K562 (cell line): Measurements from ENCODE around the gene AP3S2. TPM values are rescaled to one million over a fixed set of nuclear protein-coding genes. Genes with fewer than 3 reads are reported as not detected.

Experiments used
- ATAC-seq: fragments of 200-7000 bp; cut with Tn5 transposase; 3 replicates; pipeline ENCODE4 v1.9.1; 2020; ENCODE audit warnings: moderate library complexity
- BruUV-seq: library from RNA; stranded (reverse); fragments of 400-500 nt; replicated peaks from 2 replicates; lab custom pipeline; 2021; lab: Mats Ljungman, UMichigan
- CTCF ChIA-PET: fragments of 300-600 bp; formaldehyde crosslinking; extraction: SDS; loops from one replicate; lab custom pipeline; 2021; ENCODE audit warnings: low intra/inter-chr PET ratio; lab: Yijun Ruan, JAX
- POLR2A ChIA-PET: fragments of 300-600, 350-650 bp; sonication (Branson Sonifier 250); formaldehyde crosslinking; extraction: SDS; loops from one replicate; lab custom pipeline; 2021; ENCODE audit warnings: antibody characterized with exemption, inconsistent platforms; lab: Yijun Ruan, JAX
- DNase-seq, 4 experiments: peaks; one replicate each; pipeline versions ENCODE4 v3.0.0 to v3.0.0-alpha.2; 2011 to 2018; ENCODE audit warnings: low spot score in 3 of 4, mixed read lengths in 3 of 4; ENCODE audit errors: extremely low read depth in 1 of 4
- FAIRE-seq: peaks from 2 replicates; lab custom pipeline; 2011; peaks lifted over from hg19 to GRCh38; lab: Jason Lieb, UNC
- H2AFZ ChIP-seq: 2 replicates; pipeline ENCODE4 v1.6.0; 2011; ENCODE audit warnings: low read depth, low read length, control low read depth, inconsistent platforms
- H3K27ac ChIP-seq: fragments of 200-600 bp; 3 replicates; pipeline ENCODE4 v1.8.0; 2011; ENCODE audit warnings: low read depth, mild to moderate bottlenecking, control low read depth, inconsistent platforms, low read length, moderate library complexity, mixed read lengths; ENCODE audit errors: extremely low read depth
- H3K27me3 ChIP-seq, 2 experiments: fragments of 300-600 bp in 1 of 2; 2 replicates in 1 of 2; 3 replicates in 1 of 2; pipeline versions ENCODE4 v1.6.0 to v1.8.0; 2011; ENCODE audit warnings: inconsistent platforms in 2 of 2, low read length in 2 of 2, mild to moderate bottlenecking in 1 of 2, mixed read lengths in 1 of 2, moderate library complexity in 1 of 2; ENCODE audit not compliant: control insufficient read depth in 2 of 2, insufficient read depth in 2 of 2
- H3K36me3 ChIP-seq: fragments of 300-600 bp; 3 replicates; pipeline ENCODE4 v1.8.0; 2011; ENCODE audit warnings: mild to moderate bottlenecking, low read length, inconsistent platforms; ENCODE audit not compliant: control insufficient read depth, insufficient read depth
- H3K4me1 ChIP-seq, 2 experiments: fragments of 200-600 bp in 1 of 2; replicated peaks in 1 of 2; 2 replicates in 1 of 2; 3 replicates in 1 of 2; pipeline versions ENCODE4 v1.5.1 to v1.8.0; 2011; ENCODE audit warnings: inconsistent platforms in 2 of 2, low read length in 2 of 2, mild to moderate bottlenecking in 1 of 2, mixed read lengths in 1 of 2, moderate library complexity in 1 of 2; ENCODE audit not compliant: control insufficient read depth in 2 of 2, insufficient read depth in 2 of 2
- H3K4me2 ChIP-seq: 2 replicates; pipeline ENCODE4 v1.6.1; 2011; ENCODE audit warnings: low read length, control low read depth, inconsistent platforms, mixed read lengths; ENCODE audit not compliant: insufficient read depth
- H3K4me3 ChIP-seq: fragments of 200-600 bp; sonication (generic), shearing (Covaris generic); 2 replicates; pipeline ENCODE4 v1.5.1; 2016; ENCODE audit warnings: control low read depth, inconsistent platforms
- H3K79me2 ChIP-seq: fragments of 200-600 bp; 3 replicates; pipeline ENCODE4 v1.8.0; 2011; ENCODE audit warnings: low read length, inconsistent platforms; ENCODE audit not compliant: control insufficient read depth, insufficient read depth
- H3K9ac ChIP-seq, 2 experiments: 2 replicates each; pipeline versions ENCODE4 v1.6.0 to v1.6.1; 2011; ENCODE audit warnings: low read depth in 2 of 2, low read length in 2 of 2, control low read depth in 1 of 2, inconsistent platforms in 1 of 2, mild to moderate bottlenecking in 1 of 2, mixed read lengths in 1 of 2; ENCODE audit not compliant: insufficient read depth in 1 of 2
- H3K9me1 ChIP-seq: one replicate; pipeline ENCODE4 v1.6.0; 2011; ENCODE audit warnings: inconsistent platforms, mild to moderate bottlenecking, low read length, moderate library complexity; ENCODE audit not compliant: control insufficient read depth, insufficient read depth
- H3K9me3 ChIP-seq: replicated peaks from 2 replicates; pipeline ENCODE4 v1.5.1; 2011; ENCODE audit warnings: low read depth, low read length, inconsistent platforms; ENCODE audit not compliant: control insufficient read depth, insufficient read depth
- H4K20me1 ChIP-seq: replicated peaks from 2 replicates; pipeline ENCODE4 v1.6.1; 2011; ENCODE audit warnings: low read length, inconsistent platforms, mixed read lengths; ENCODE audit not compliant: control insufficient read depth, insufficient read depth
- HEY1 ChIP-seq: fragments of 250-450 bp; sonication (Bioruptor Pico); IDR thresholded peaks from 2 replicates; pipeline ENCODE4 v1.5.0; 2020; ENCODE audit warnings: mild to moderate bottlenecking, moderate library complexity, borderline replicate concordance
- MEF2A ChIP-seq: IDR thresholded peaks from 2 replicates; pipeline ENCODE4 v1.6.1; 2011; ENCODE audit warnings: low read depth, mild to moderate bottlenecking, low read length, moderate library complexity; ENCODE audit not compliant: control insufficient read depth
- POLR2G ChIP-seq: fragments of 200-400 bp; formaldehyde crosslinking; IDR thresholded peaks from 2 replicates; pipeline ENCODE4 v1.6.1; 2017; ENCODE audit warnings: low read depth, mild to moderate bottlenecking, antibody characterized with exemption, low read length, moderate library complexity
- RCOR1 ChIP-seq, 2 experiments: IDR thresholded peaks; 2 replicates each; pipeline ENCODE4 v1.6.1; 2012; ENCODE audit warnings: low read depth in 2 of 2, low read length in 2 of 2, borderline replicate concordance in 1 of 2, improper control_type of control experiment in 1 of 2
- SOX6 ChIP-seq: fragments of 450-650 bp; IDR thresholded peaks from 2 replicates; pipeline ENCODE4 v1.6.1; 2014; ENCODE audit warnings: mild to moderate bottlenecking
- whole genome bisulfite sequencing: fragments of 100-300 bp; shearing (Covaris generic); methylation state at CpG from one replicate; pipeline ENCODE4 v1.1.6; 2016; ENCODE audit warnings: low coverage, mixed read lengths; ENCODE audit not compliant: insufficient coverage; ENCODE audit errors: missing lambda C conversion rate; 5-methylcytosine and 5-hydroxymethylcytosine counted together
- in situ Hi-C: fragments of 300-500 bp; cut with MboI; formaldehyde crosslinking; loops from 4 replicates; pipeline ENCODE4 v1.15.0; 2018; ENCODE audit warnings: inconsistent platforms, mixed read lengths
- intact Hi-C: fragments of 100-400 bp; cut with micrococcal nuclease; formaldehyde crosslinking; loops from 2 replicates; pipeline ENCODE4 v1.14.2; 2022
- polyA plus RNA-seq, 8 experiments: library from polyadenylated mRNA; depleted of rRNA in 4 of 8; stranded (reverse) in 5 of 8; unstranded in 3 of 8; fragments of >200 nt; fragmentation: Nextera tagmentation in 2 of 8; fragmentation: Illumina TruSeq in 1 of 8; extraction: Ambion mirVana in 2 of 8; extraction: Trizol in 1 of 8; gene quantifications; 2 replicates each; pipeline versions ENCODE4 v1.2.1 to v1.2.3, GENCODE V29; 2011 to 2014; ENCODE audit warnings: inconsistent platforms in 1 of 8, missing spikeins in 1 of 8
- total RNA-seq, 7 experiments: library from RNA; depleted of rRNA in 6 of 7; stranded (reverse); fragments of >200 nt in 6 of 7; fragmentation: Illumina TruSeq in 2 of 7; extraction: Trizol in 2 of 7; gene quantifications; 2 replicates each; pipeline versions ENCODE4 v1.2.1 to v1.2.3, GENCODE V29; 2011 to 2021; ENCODE audit warnings: low replicate concordance in 1 of 7

The AP3S2 gene
- total and polyA plus RNA-seq, 9 of the 15 experiments (the other 6 are each of a cell fraction or from before 2014, with no cell fraction given) = 16.4 to 54.1 (median 37.4) TPM

DNA sequence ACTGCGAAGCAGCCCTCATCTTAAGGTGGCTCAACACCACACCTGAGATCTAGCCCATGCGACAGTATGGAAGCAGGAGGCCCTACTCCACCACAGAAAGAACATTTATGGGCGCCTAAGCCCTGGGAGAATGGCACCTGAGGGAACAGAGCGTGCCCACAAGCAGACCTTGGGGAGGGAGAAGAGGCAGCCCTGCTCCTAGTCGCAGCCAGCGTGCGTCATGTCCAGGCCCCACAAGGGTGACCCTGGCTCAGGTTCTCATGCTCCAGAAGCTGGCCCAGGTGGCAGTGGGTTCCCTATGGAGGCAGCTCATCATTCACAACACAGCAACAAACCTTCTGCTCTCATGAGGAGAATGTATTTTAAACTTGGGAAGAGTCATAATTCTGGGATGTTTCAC, 59.8 kb downstream of the AP3S2 start:
- 90% methylated on average over 7 of the region's 7 CpGs for WGBS

GRCh38 chr15:89830639-89831038, 63.2 kb downstream of the AP3S2 start:
- no peak for DNase-seq
- ChIA-PET POLR2A (no interaction called here), CTCF (no interaction called here)
- H3K27me3 ChIP-seq = no peaks in the 10 kb centered on the region
- no peak overlapping the region for H3K4me3 ChIP-seq
- no peaks in the 10 kb centered on the region for H3K79me2 ChIP-seq
- TF ChIP-seq POLR2G (0 out of 2 replicates have a peak, but pooled peaks have one; percentile 16), RCOR1 (IDR thresholded peaks at IDR 0.05; ENCODE audit: borderline replicate concordance in 1 of 2, low read depth in 2 of 2, low read length in 2 of 2) (no peak)
- peaks cover 5 to 12% of the 10 kb centered on the region in 2 experiments; a peak in 4 of 5 replicates for H3K4me1 ChIP-seq
- H3K4me2 ChIP-seq = no peak overlapping the region
- H3K27ac ChIP-seq = no peak overlapping the region
- no TSS peak for BruUV-seq
- no peaks in the 10 kb centered on the region for H4K20me1 ChIP-seq
- intact Hi-C loops (no loop called here), in situ Hi-C loops (no loop called here)
- no peaks in the 10 kb centered on the region for H3K9me1 ChIP-seq
- ATAC-seq = no peak
- 68% methylated on average over 12 of the region's 12 CpGs for WGBS
- FAIRE-seq = no peak
- no peak overlapping the region for H3K9ac ChIP-seq
- no peak overlapping the region for H2AFZ ChIP-seq
- peaks cover 32% of the 10 kb centered on the region; the same call in 2 of the 3 replicates for H3K36me3 ChIP-seq
- H3K9me3 ChIP-seq = no peaks in the 10 kb centered on the region

More for the DNA sequence above, 59.8 kb downstream of the AP3S2 start:
- Histone ChIP-seq H3K9ac (no peak overlapping the region), H3K4me3 (no peak overlapping the region), H3K4me2 (no peak overlapping the region), H3K36me3 (peaks cover 50% of the 10 kb centered on the region; the same call in 2 of the 3 replicates)
- intact Hi-C loops = no loop called here
- DNase-seq (no peak), FAIRE-seq (no peak), ATAC-seq (no peak)
- TF ChIP-seq MEF2A (no peak), SOX6 (no peak), HEY1 (no peak)
- TF ChIP-seq, all 486 proteins: peak for 0
- H3K9me3 ChIP-seq = no peaks in the 10 kb centered on the region
- no TSS peak for BruUV-seq
- in situ Hi-C loops = no loop called here
- H3K79me2 ChIP-seq = no peaks in the 10 kb centered on the region
- ChIA-PET POLR2A (interaction anchor here (0.6 kb wide), 1 partner anchor 204 kb away, joined by 3 read pairs; no protein-coding TSS in a partner anchor), CTCF (no interaction called here)
- no peak overlapping the region for H3K27ac ChIP-seq
- H3K9me1 ChIP-seq = no peaks in the 10 kb centered on the region
- no peaks in the 10 kb centered on the region for H3K27me3 ChIP-seq
- H3K4me1 ChIP-seq = no peaks in the 10 kb centered on the region; a peak in 1 of 5 replicates
- H4K20me1 ChIP-seq = no peaks in the 10 kb centered on the region
- no peak overlapping the region for H2AFZ ChIP-seq
